ENCODE data around the gene MUC4. TPM values are rescaled to one million over a fixed set of nuclear protein-coding genes. Genes with fewer than 3 reads are reported as not detected.

The MUC4 gene
- total RNA-seq, 1 experiment from 2014 or later = 0.03 TPM

- CTCF ChIA-PET = interaction anchor here (0.5 kb wide), 1 partner anchor 264 kb away, joined by 3 read pairs; no protein-coding TSS in a partner anchor
- DNase-seq (ENCODE audit: low read depth, low spot score) (no peak), ATAC-seq (no peak)
- Histone ChIP-seq H3K9me3 (ENCODE audit: control insufficient read depth, insufficient read depth, low read depth, low read length) (no peaks in the 10 kb centered on the region), H3K4me1 (ENCODE audit: control insufficient read depth, insufficient read depth, low read length) (no peaks in the 10 kb centered on the region; the same call in 1 of the 2 replicates), H3K36me3 (ENCODE audit: control insufficient read depth, insufficient read depth, low read length) (no peaks in the 10 kb centered on the region), H3K27me3 (ENCODE audit: control insufficient read depth, insufficient read depth, low read length) (no peaks in the 10 kb centered on the region; the same call in 1 of the 2 replicates), H3K4me3 (ENCODE audit: low read depth in 2 of 2, low read length in 2 of 2) (no peak overlapping the region), H3K27ac (ENCODE audit: low read length) (no peak overlapping the region)
- POLR2A ChIA-PET = no interaction called here
- no TSS peak for BruUV-seq (replicated peaks)
- TF ChIP-seq TCF7L2 (IDR thresholded peaks at IDR 0.05; ENCODE audit: low read depth, low read length) (no peak), SIN3A (IDR thresholded peaks at IDR 0.05; ENCODE audit: borderline replicate concordance, insufficient read depth, low read depth, low read length) (no peak), REST (IDR thresholded peaks at IDR 0.05; ENCODE audit: insufficient read depth in 1 of 2, low read depth in 2 of 2, low read length in 1 of 2) (no peak), POLR2AphosphoS5 (IDR thresholded peaks at IDR 0.05; ENCODE audit: low read depth, low read length) (no peak)
- TF ChIP-seq, protein P1, sequence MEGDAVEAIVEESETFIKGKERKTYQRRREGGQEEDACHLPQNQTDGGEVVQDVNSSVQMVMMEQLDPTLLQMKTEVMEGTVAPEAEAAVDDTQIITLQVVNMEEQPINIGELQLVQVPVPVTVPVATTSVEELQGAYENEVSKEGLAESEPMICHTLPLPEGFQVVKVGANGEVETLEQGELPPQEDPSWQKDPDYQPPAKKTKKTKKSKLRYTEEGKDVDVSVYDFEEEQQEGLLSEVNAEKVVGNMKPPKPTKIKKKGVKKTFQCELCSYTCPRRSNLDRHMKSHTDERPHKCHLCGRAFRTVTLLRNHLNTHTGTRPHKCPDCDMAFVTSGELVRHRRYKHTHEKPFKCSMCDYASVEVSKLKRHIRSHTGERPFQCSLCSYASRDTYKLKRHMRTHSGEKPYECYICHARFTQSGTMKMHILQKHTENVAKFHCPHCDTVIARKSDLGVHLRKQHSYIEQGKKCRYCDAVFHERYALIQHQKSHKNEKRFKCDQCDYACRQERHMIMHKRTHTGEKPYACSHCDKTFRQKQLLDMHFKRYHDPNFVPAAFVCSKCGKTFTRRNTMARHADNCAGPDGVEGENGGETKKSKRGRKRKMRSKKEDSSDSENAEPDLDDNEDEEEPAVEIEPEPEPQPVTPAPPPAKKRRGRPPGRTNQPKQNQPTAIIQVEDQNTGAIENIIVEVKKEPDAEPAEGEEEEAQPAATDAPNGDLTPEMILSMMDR (IDR thresholded peaks at IDR 0.05) = no peak
- in situ Hi-C loops (cut with HindIII; ENCODE audit: low pct_unique_long_range_greater_than_20kb, low sequenced_read_pairs) (no loop called here), intact Hi-C loops (cut with micrococcal nuclease; ENCODE audit: unreplicated experiment) (no loop called here)
Observed at GRCh38 chr3:195821403-195822130, 9.8 kb upstream of the MUC4 start.

GRCh38 chr3:195820901-195821300, 9.2 kb upstream of the MUC4 start:
- no peaks in the 10 kb centered on the region; the same call in 1 of the 2 replicates for H3K27me3 ChIP-seq (ENCODE audit: control insufficient read depth, insufficient read depth, low read length)
- in situ Hi-C loops (cut with HindIII; ENCODE audit: low pct_unique_long_range_greater_than_20kb, low sequenced_read_pairs) (no loop called here), intact Hi-C loops (cut with micrococcal nuclease; ENCODE audit: unreplicated experiment) (no loop called here)
- BruUV-seq (replicated peaks) = no TSS peak
- H3K9me3 ChIP-seq (ENCODE audit: control insufficient read depth, insufficient read depth, low read depth, low read length) = no peaks in the 10 kb centered on the region
- CTCF ChIA-PET = no interaction called here
- POLR2A ChIA-PET = no interaction called here
- ATAC-seq (no peak), DNase-seq (ENCODE audit: low read depth, low spot score) (no peak)
- no peaks in the 10 kb centered on the region for H3K36me3 ChIP-seq (ENCODE audit: control insufficient read depth, insufficient read depth, low read length)
- H3K4me1 ChIP-seq (ENCODE audit: control insufficient read depth, insufficient read depth, low read length) = no peaks in the 10 kb centered on the region; the same call in 1 of the 2 replicates
- H3K27ac ChIP-seq (ENCODE audit: low read length) = no peak overlapping the region
- TF ChIP-seq, protein P1 (IDR thresholded peaks at IDR 0.05) = no peak
- TF ChIP-seq TCF7L2 (IDR thresholded peaks at IDR 0.05; ENCODE audit: low read depth, low read length) = no peak
- TF ChIP-seq SIN3A (IDR thresholded peaks at IDR 0.05; ENCODE audit: borderline replicate concordance, insufficient read depth, low read depth, low read length) = no peak
- no peak for TF ChIP-seq POLR2AphosphoS5 (IDR thresholded peaks at IDR 0.05; ENCODE audit: low read depth, low read length)
- TF ChIP-seq REST (IDR thresholded peaks at IDR 0.05; ENCODE audit: insufficient read depth in 1 of 2, low read depth in 2 of 2, low read length in 1 of 2) = no peak
- no peak overlapping the region for H3K4me3 ChIP-seq (ENCODE audit: low read depth in 2 of 2, low read length in 2 of 2)
